ENCODE measurements around the gene FOLR2.

FOLR2 gene

GRCh38 chr11:72247584-72247983 is 31.0 kb downstream of the FOLR2 start:
- H3K23ac ChIP-seq (ENCODE audit: low read length), result no peak overlapping the region
- no peak overlapping the region for H4K5ac ChIP-seq (ENCODE audit: low read length)
- no peaks in the 10 kb centered on the region for H3K79me1 ChIP-seq (ENCODE audit: low read length)
- no peak overlapping the region for H3K56ac ChIP-seq (ENCODE audit: low read length)
- no peak overlapping the region for H3K4me3 ChIP-seq (ENCODE audit: low read length)
- no peak overlapping the region for H3K4me2 ChIP-seq (ENCODE audit: low read length)
- peaks cover 28% of the 10 kb centered on the region for H3K27me3 ChIP-seq (ENCODE audit: insufficient read depth, low read length, poor library complexity)
- no CpG with 5 or more reads among the region's 2 CpGs for WGBS (ENCODE audit: extremely low coverage, insufficient coverage, low lambda C conversion rate)
- no peak overlapping the region for H2AK5ac ChIP-seq (ENCODE audit: low read length)
- no peak overlapping the region for H3K4ac ChIP-seq (ENCODE audit: low read depth, low read length)
- no peak overlapping the region for H3K9ac ChIP-seq (ENCODE audit: low read length)
- no peak overlapping the region for H3K27ac ChIP-seq (ENCODE audit: low read depth, low read length)
- DNase-seq, result peak; percentile 13
- no peaks in the 10 kb centered on the region for H3K79me2 ChIP-seq (ENCODE audit: control insufficient read depth, insufficient read depth, low read length)
- H2BK120ac ChIP-seq (ENCODE audit: low read depth, low read length), result no peak overlapping the region
- peaks cover 5% of the 10 kb centered on the region for H3K4me1 ChIP-seq (ENCODE audit: control insufficient read depth, low read depth, low read length)
- no peak overlapping the region for H4K8ac ChIP-seq (ENCODE audit: low read depth, low read length)
- H2BK15ac ChIP-seq (replicated peaks; ENCODE audit: low read depth), result no peak overlapping the region
- no peak overlapping the region for H3K18ac ChIP-seq (ENCODE audit: low read length)
- no peak overlapping the region for H2BK5ac ChIP-seq (ENCODE audit: low read length)
- H3K36me3 ChIP-seq (ENCODE audit: control insufficient read depth, insufficient read depth, low read length), result no peaks in the 10 kb centered on the region

DNA sequence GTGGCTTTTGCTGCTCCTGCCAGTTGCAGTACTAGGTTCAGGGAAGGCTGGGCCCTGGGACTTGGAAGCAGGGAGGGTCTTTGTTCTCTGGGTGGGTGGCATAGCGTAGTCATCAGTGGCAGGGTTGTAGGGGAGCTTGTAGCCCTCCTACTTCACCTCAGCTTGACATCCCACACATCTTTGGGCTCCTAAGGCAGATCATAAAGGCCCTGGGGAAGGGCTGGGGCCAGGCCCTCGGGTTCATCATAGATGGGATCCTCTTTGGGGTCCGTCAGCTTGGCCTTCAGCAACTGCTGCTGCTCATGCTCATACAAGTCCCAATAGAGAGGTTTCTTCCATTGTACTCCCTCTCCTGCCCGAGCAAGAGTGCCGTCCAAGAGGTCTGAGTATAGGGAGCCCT is 33.4 kb downstream of the FOLR2 start:
- DNase-seq, result no peak
- Histone ChIP-seq H3K79me1 (ENCODE audit: low read length) (no peaks in the 10 kb centered on the region), H3K79me2 (ENCODE audit: control insufficient read depth, insufficient read depth, low read length) (no peaks in the 10 kb centered on the region), H3K23ac (ENCODE audit: low read length) (no peak overlapping the region), H3K4me3 (ENCODE audit: low read length) (no peak overlapping the region), H3K4me1 (ENCODE audit: control insufficient read depth, low read depth, low read length) (peaks cover 5% of the 10 kb centered on the region), H3K56ac (ENCODE audit: low read length) (no peak overlapping the region), H2BK15ac (replicated peaks; ENCODE audit: low read depth) (no peak overlapping the region), H3K36me3 (ENCODE audit: control insufficient read depth, insufficient read depth, low read length) (no peaks in the 10 kb centered on the region), H4K5ac (ENCODE audit: low read length) (no peak overlapping the region), H3K4ac (ENCODE audit: low read depth, low read length) (no peak overlapping the region), H3K4me2 (ENCODE audit: low read length) (no peak overlapping the region), H3K27ac (ENCODE audit: low read depth, low read length) (no peak overlapping the region), H3K9ac (ENCODE audit: low read length) (no peak overlapping the region), H4K8ac (ENCODE audit: low read depth, low read length) (no peak overlapping the region), H3K27me3 (ENCODE audit: insufficient read depth, low read length, poor library complexity) (peaks cover 18% of the 10 kb centered on the region), H2BK120ac (ENCODE audit: low read depth, low read length) (no peak overlapping the region), H2BK5ac (ENCODE audit: low read length) (no peak overlapping the region), H2AK5ac (ENCODE audit: low read length) (no peak overlapping the region), H3K18ac (ENCODE audit: low read length) (no peak overlapping the region)
- WGBS (ENCODE audit: extremely low coverage, insufficient coverage, low lambda C conversion rate), result no CpG with 5 or more reads among the region's 5 CpGs

- H3K23ac ChIP-seq (ENCODE audit: low read length), result no peak overlapping the region
- WGBS (ENCODE audit: extremely low coverage, insufficient coverage, low lambda C conversion rate), result no CpG with 5 or more reads among the region's 24 CpGs
- no peak overlapping the region for H3K4ac ChIP-seq (ENCODE audit: low read depth, low read length)
- H3K4me2 ChIP-seq (ENCODE audit: low read length), result no peak overlapping the region
- H3K56ac ChIP-seq (ENCODE audit: low read length), result no peak overlapping the region
- no peaks in the 10 kb centered on the region for H3K36me3 ChIP-seq (ENCODE audit: control insufficient read depth, insufficient read depth, low read length)
- H2BK15ac ChIP-seq (replicated peaks; ENCODE audit: low read depth), result no peak overlapping the region
- no peak overlapping the region for H4K5ac ChIP-seq (ENCODE audit: low read length)
- H3K4me3 ChIP-seq (ENCODE audit: low read length), result no peak overlapping the region
- H2BK5ac ChIP-seq (ENCODE audit: low read length), result no peak overlapping the region
- peaks cover 11% of the 10 kb centered on the region for H3K27me3 ChIP-seq (ENCODE audit: insufficient read depth, low read length, poor library complexity)
- no peak overlapping the region for H4K8ac ChIP-seq (ENCODE audit: low read depth, low read length)
- DNase-seq, result no peak
- peaks cover 5% of the 10 kb centered on the region for H3K4me1 ChIP-seq (ENCODE audit: control insufficient read depth, low read depth, low read length)
- no peaks in the 10 kb centered on the region for H3K79me1 ChIP-seq (ENCODE audit: low read length)
- no peaks in the 10 kb centered on the region for H3K79me2 ChIP-seq (ENCODE audit: control insufficient read depth, insufficient read depth, low read length)
- H2BK120ac ChIP-seq (ENCODE audit: low read depth, low read length), result no peak overlapping the region
- H3K9ac ChIP-seq (ENCODE audit: low read length), result no peak overlapping the region
- no peak overlapping the region for H2AK5ac ChIP-seq (ENCODE audit: low read length)
- H3K18ac ChIP-seq (ENCODE audit: low read length), result no peak overlapping the region
- H3K27ac ChIP-seq (ENCODE audit: low read depth, low read length), result no peak overlapping the region
Measured at GRCh38 chr11:72250661-72251464, 34.3 kb downstream of the FOLR2 start.

- Histone ChIP-seq H3K79me1 (ENCODE audit: low read length) (no peaks in the 10 kb centered on the region), H3K27me3 (ENCODE audit: insufficient read depth, low read length, poor library complexity) (peaks cover 4% of the 10 kb centered on the region), H3K23ac (ENCODE audit: low read length) (no peak overlapping the region), H3K9ac (ENCODE audit: low read length) (no peak overlapping the region), H4K5ac (ENCODE audit: low read length) (no peak overlapping the region), H3K36me3 (ENCODE audit: control insufficient read depth, insufficient read depth, low read length) (no peaks in the 10 kb centered on the region), H3K4me1 (ENCODE audit: control insufficient read depth, low read depth, low read length) (peaks cover 5% of the 10 kb centered on the region), H3K56ac (ENCODE audit: low read length) (no peak overlapping the region), H3K79me2 (ENCODE audit: control insufficient read depth, insufficient read depth, low read length) (no peaks in the 10 kb centered on the region), H3K18ac (ENCODE audit: low read length) (no peak overlapping the region), H2BK5ac (ENCODE audit: low read length) (no peak overlapping the region), H3K4ac (ENCODE audit: low read depth, low read length) (no peak overlapping the region), H2BK120ac (ENCODE audit: low read depth, low read length) (no peak overlapping the region), H2BK15ac (replicated peaks; ENCODE audit: low read depth) (no peak overlapping the region), H3K27ac (ENCODE audit: low read depth, low read length) (no peak overlapping the region), H3K4me3 (ENCODE audit: low read length) (no peak overlapping the region), H4K8ac (ENCODE audit: low read depth, low read length) (no peak overlapping the region), H3K4me2 (ENCODE audit: low read length) (no peak overlapping the region), H2AK5ac (ENCODE audit: low read length) (no peak overlapping the region)
- no CpG with 5 or more reads among the region's 5 CpGs for WGBS (ENCODE audit: extremely low coverage, insufficient coverage, low lambda C conversion rate)
- no peak for DNase-seq
Measured at GRCh38 chr11:72251614-72252013, 35.0 kb downstream of the FOLR2 start.

GRCh38 chr11:72253392-72253791 is 36.8 kb downstream of the FOLR2 start:
- Histone ChIP-seq H3K27ac (ENCODE audit: low read depth, low read length) (no peak overlapping the region), H3K79me1 (ENCODE audit: low read length) (no peaks in the 10 kb centered on the region), H3K27me3 (ENCODE audit: insufficient read depth, low read length, poor library complexity) (no peaks in the 10 kb centered on the region), H3K4me1 (ENCODE audit: control insufficient read depth, low read depth, low read length) (peaks cover 2% of the 10 kb centered on the region), H4K8ac (ENCODE audit: low read depth, low read length) (no peak overlapping the region), H3K9ac (ENCODE audit: low read length) (no peak overlapping the region), H3K18ac (ENCODE audit: low read length) (no peak overlapping the region), H3K4me3 (ENCODE audit: low read length) (no peak overlapping the region), H4K5ac (ENCODE audit: low read length) (no peak overlapping the region), H2BK15ac (replicated peaks; ENCODE audit: low read depth) (no peak overlapping the region), H2AK5ac (ENCODE audit: low read length) (no peak overlapping the region), H2BK5ac (ENCODE audit: low read length) (no peak overlapping the region), H3K79me2 (ENCODE audit: control insufficient read depth, insufficient read depth, low read length) (no peaks in the 10 kb centered on the region), H2BK120ac (ENCODE audit: low read depth, low read length) (no peak overlapping the region), H3K4me2 (ENCODE audit: low read length) (no peak overlapping the region), H3K23ac (ENCODE audit: low read length) (no peak overlapping the region), H3K4ac (ENCODE audit: low read depth, low read length) (no peak overlapping the region), H3K56ac (ENCODE audit: low read length) (no peak overlapping the region), H3K36me3 (ENCODE audit: control insufficient read depth, insufficient read depth, low read length) (no peaks in the 10 kb centered on the region)
- WGBS (ENCODE audit: extremely low coverage, insufficient coverage, low lambda C conversion rate), result no CpG with 5 or more reads among the region's 3 CpGs
- no peak for DNase-seq
